Neuronal stem cell (in vitro differentiated cells): Measurements from ENCODE around the gene XPR1.

Experiments used
- DNase-seq: peaks from one replicate; pipeline ENCODE4 v3.0.0-alpha.2; 2013; ENCODE audit warnings: low spot score
- H2AFZ ChIP-seq: one replicate; pipeline ENCODE4 v1.6.1; 2013; ENCODE audit warnings: mild to moderate bottlenecking, low read length, inconsistent platforms
- H2AK5ac ChIP-seq: 2 replicates; pipeline ENCODE4 v1.6.1; 2013; ENCODE audit warnings: low read depth, mild to moderate bottlenecking, inconsistent platforms, low read length, moderate library complexity, mixed read lengths
- H2BK120ac ChIP-seq: 2 replicates; pipeline ENCODE4 v1.6.1; 2013; ENCODE audit warnings: low read depth, mild to moderate bottlenecking, inconsistent platforms, low read length, moderate library complexity, mixed read lengths
- H2BK12ac ChIP-seq: one replicate; pipeline ENCODE4 v1.6.1; 2013; ENCODE audit warnings: low read length, inconsistent platforms
- H2BK15ac ChIP-seq: 2 replicates; pipeline ENCODE4 v1.6.1; 2013; ENCODE audit warnings: mild to moderate bottlenecking, low read length, inconsistent platforms, mixed read lengths
- H2BK5ac ChIP-seq: one replicate; pipeline ENCODE4 v1.6.1; 2013; ENCODE audit warnings: inconsistent platforms, mild to moderate bottlenecking, low read length, moderate library complexity
- H3K14ac ChIP-seq: one replicate; pipeline ENCODE4 v1.6.1; 2013; ENCODE audit warnings: low read length, inconsistent platforms
- H3K18ac ChIP-seq: 2 replicates; pipeline ENCODE4 v1.6.1; 2013; ENCODE audit warnings: low read length, inconsistent platforms
- H3K23ac ChIP-seq: 2 replicates; pipeline ENCODE4 v1.6.1; 2013; ENCODE audit warnings: low read depth, mild to moderate bottlenecking, mixed read lengths, low read length, inconsistent platforms; ENCODE audit not compliant: poor library complexity
- H3K27ac ChIP-seq: replicated peaks from 3 replicates; pipeline ENCODE4 v1.5.1; 2013; ENCODE audit warnings: low read length, inconsistent platforms
- H3K27me3 ChIP-seq, 3 experiments: 2 replicates each; pipeline ENCODE4 v1.6.1; 2013; ENCODE audit warnings: low read length in 3 of 3, mild to moderate bottlenecking in 2 of 3, inconsistent platforms in 1 of 3, low read depth in 1 of 3, mixed read lengths in 1 of 3, moderate library complexity in 1 of 3; ENCODE audit not compliant: control insufficient read depth in 3 of 3, insufficient read depth in 3 of 3
- H3K36me3 ChIP-seq, 2 donors: replicated peaks in 1 of 2; 2 replicates each; pipeline ENCODE4 v1.6.1; 2013; ENCODE audit warnings: low read length in 2 of 2; ENCODE audit not compliant: control insufficient read depth in 2 of 2, insufficient read depth in 2 of 2
- H3K4ac ChIP-seq: 2 replicates; pipeline ENCODE4 v1.6.1; 2013; ENCODE audit warnings: inconsistent platforms, mild to moderate bottlenecking, low read length, moderate library complexity
- H3K4me1 ChIP-seq, 2 donors: 1 replicate in 1 of 2; 2 replicates in 1 of 2; pipeline ENCODE4 v1.6.1; 2013; ENCODE audit warnings: low read length in 2 of 2, low read depth in 1 of 2; ENCODE audit not compliant: control insufficient read depth in 2 of 2, insufficient read depth in 1 of 2
- H3K4me2 ChIP-seq: one replicate; pipeline ENCODE4 v1.6.1; 2013; ENCODE audit warnings: mild to moderate bottlenecking, low read length, inconsistent platforms; ENCODE audit not compliant: insufficient read depth, poor library complexity, severe bottlenecking
- H3K4me3 ChIP-seq, 2 donors: 2 replicates each; pipeline ENCODE4 v1.5.1; 2013; ENCODE audit warnings: low read length in 2 of 2, mild to moderate bottlenecking in 2 of 2, inconsistent platforms in 1 of 2, moderate library complexity in 1 of 2
- H3K79me1 ChIP-seq: one replicate; pipeline ENCODE4 v1.6.1; 2013; ENCODE audit warnings: low read depth, mild to moderate bottlenecking, inconsistent platforms, low read length, moderate library complexity
- H3K9ac ChIP-seq: one replicate; pipeline ENCODE4 v1.6.1; 2013; ENCODE audit warnings: mild to moderate bottlenecking, low read depth, low read length, inconsistent platforms; ENCODE audit not compliant: poor library complexity
- H3K9me3 ChIP-seq, 2 donors: replicated peaks in 1 of 2; 2 replicates each; pipeline versions ENCODE3 to v1.6.1; 2013; ENCODE audit warnings: low read length in 2 of 2, mild to moderate bottlenecking in 2 of 2, inconsistent platforms in 1 of 2, low read depth in 1 of 2, mixed read lengths in 1 of 2, moderate library complexity in 1 of 2; ENCODE audit not compliant: control insufficient read depth in 2 of 2, insufficient read depth in 1 of 2
- H4K8ac ChIP-seq: one replicate; pipeline ENCODE4 v1.6.1; 2013; ENCODE audit warnings: low read depth, mild to moderate bottlenecking, inconsistent platforms, low read length, moderate library complexity
- H4K91ac ChIP-seq: one replicate; pipeline ENCODE4 v1.6.1; 2013; ENCODE audit warnings: low read length, low read depth, mild to moderate bottlenecking, inconsistent platforms; ENCODE audit not compliant: poor library complexity
- WGBS, 2 donors: extraction: QIAGEN DNeasy Blood & Tissue Kit; methylation state at CpG; one replicate each; pipeline ENCODE4 v1.1.7; 2013; ENCODE audit warnings: missing lambda C conversion rate in 2 of 2, mixed read lengths in 1 of 2; ENCODE audit not compliant: insufficient read length in 2 of 2, insufficient replicate concordance in 1 of 2; ENCODE audit errors: extremely low coverage in 2 of 2; 5-methylcytosine and 5-hydroxymethylcytosine counted together

The XPR1 gene

DNA sequence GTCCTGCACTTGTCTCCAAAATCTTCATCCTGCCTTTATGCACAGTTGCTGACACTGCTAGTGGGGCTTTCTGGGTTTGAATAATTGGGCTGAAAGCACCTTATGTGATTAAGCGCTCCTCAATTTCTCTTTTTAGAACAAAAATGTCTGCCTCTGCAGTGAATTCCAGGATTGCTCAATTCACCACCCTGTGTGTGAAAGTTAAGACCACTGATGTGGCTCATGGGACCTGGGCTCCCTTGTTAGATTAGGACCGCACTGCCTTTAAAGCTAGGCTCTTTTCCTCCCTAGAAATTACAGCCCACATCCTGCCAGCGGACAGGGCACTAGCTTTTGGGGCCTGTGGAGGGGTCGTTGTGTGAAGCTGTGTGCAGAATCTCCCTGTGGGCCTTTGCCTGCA, 299.7 kb downstream of the XPR1 start:
- no peaks in the 10 kb centered on the region for H3K79me1 ChIP-seq
- H3K23ac ChIP-seq = no peak overlapping the region
- no peak for DNase-seq
- H3K9ac ChIP-seq = no peak overlapping the region
- no peak overlapping the region for H2BK12ac ChIP-seq
- no peaks in the 10 kb centered on the region for H3K27me3 ChIP-seq
- no peak overlapping the region for H3K4me2 ChIP-seq
- no peak overlapping the region for H4K8ac ChIP-seq
- H3K4me3 ChIP-seq = no peak overlapping the region
- peaks cover 24 to 27% of the 10 kb centered on the region in 2 donors for H3K4me1 ChIP-seq
- H3K18ac ChIP-seq = no peak overlapping the region
- no peaks in the 10 kb centered on the region for H3K9me3 ChIP-seq
- H2BK5ac ChIP-seq = no peak overlapping the region
- WGBS, 2 donors = no CpG with 5 or more reads among the region's 4 CpGs
- H3K36me3 ChIP-seq = peaks cover 0 to 4% of the 10 kb centered on the region in 2 donors
- no peak overlapping the region for H2AFZ ChIP-seq
- H2BK120ac ChIP-seq = no peak overlapping the region
- no peak overlapping the region for H4K91ac ChIP-seq
- H3K27ac ChIP-seq = no peak overlapping the region
- H3K4ac ChIP-seq = no peak overlapping the region
- no peak overlapping the region for H3K14ac ChIP-seq
- no peak overlapping the region for H2AK5ac ChIP-seq
- no peak overlapping the region for H2BK15ac ChIP-seq

- H4K91ac ChIP-seq = no peak overlapping the region
- H2AFZ ChIP-seq = no peak overlapping the region
- no peak overlapping the region for H2AK5ac ChIP-seq
- no peak for DNase-seq
- no peaks in the 10 kb centered on the region for H3K27me3 ChIP-seq
- H3K4ac ChIP-seq = no peak overlapping the region
- H3K4me2 ChIP-seq = no peak overlapping the region
- no peak overlapping the region for H3K27ac ChIP-seq
- WGBS, 2 donors = no CpG with 5 or more reads among the region's 4 CpGs
- H3K36me3 ChIP-seq = peaks cover 0 to 4% of the 10 kb centered on the region in 2 donors
- H2BK5ac ChIP-seq = no peak overlapping the region
- no peak overlapping the region for H3K14ac ChIP-seq
- H3K9ac ChIP-seq = no peak overlapping the region
- H3K18ac ChIP-seq = no peak overlapping the region
- H3K4me1 ChIP-seq = peaks cover 16 to 19% of the 10 kb centered on the region in 2 donors
- H2BK120ac ChIP-seq = no peak overlapping the region
- H4K8ac ChIP-seq = no peak overlapping the region
- H3K4me3 ChIP-seq = no peak overlapping the region
- H2BK12ac ChIP-seq = no peak overlapping the region
- no peak overlapping the region for H2BK15ac ChIP-seq
- no peaks in the 10 kb centered on the region for H3K79me1 ChIP-seq
- H3K9me3 ChIP-seq = no peaks in the 10 kb centered on the region
- no peak overlapping the region for H3K23ac ChIP-seq
Measured at GRCh38 chr1:180932378-180932777, 300.6 kb downstream of the XPR1 start.

GRCh38 chr1:180933141-180933540, 301.3 kb downstream of the XPR1 start:
- no peak overlapping the region for H4K91ac ChIP-seq
- H3K9ac ChIP-seq = no peak overlapping the region
- H4K8ac ChIP-seq = no peak overlapping the region
- H3K14ac ChIP-seq = no peak overlapping the region
- H2AFZ ChIP-seq = no peak overlapping the region
- H2AK5ac ChIP-seq = no peak overlapping the region
- peaks cover 11 to 12% of the 10 kb centered on the region in 2 donors for H3K4me1 ChIP-seq
- H3K4ac ChIP-seq = no peak overlapping the region
- no peak overlapping the region for H2BK15ac ChIP-seq
- no peak overlapping the region for H2BK12ac ChIP-seq
- H3K79me1 ChIP-seq = no peaks in the 10 kb centered on the region
- no peaks in the 10 kb centered on the region for H3K27me3 ChIP-seq
- no peak overlapping the region for H3K23ac ChIP-seq
- H2BK5ac ChIP-seq = no peak overlapping the region
- H3K18ac ChIP-seq = no peak overlapping the region
- H3K36me3 ChIP-seq = peaks cover 0 to 4% of the 10 kb centered on the region in 2 donors
- no peak overlapping the region for H3K27ac ChIP-seq
- no peak for DNase-seq
- H3K9me3 ChIP-seq = no peaks in the 10 kb centered on the region
- no peak overlapping the region for H3K4me3 ChIP-seq
- no peak overlapping the region for H3K4me2 ChIP-seq
- H2BK120ac ChIP-seq = no peak overlapping the region

GRCh38 chr1:180934563-180934962, 302.7 kb downstream of the XPR1 start:
- Histone ChIP-seq H3K4me3 (no peak overlapping the region), H3K18ac (no peak overlapping the region), H3K4me2 (no peak overlapping the region), H2AFZ (no peak overlapping the region), H4K8ac (no peak overlapping the region), H2BK12ac (no peak overlapping the region), H3K23ac (no peak overlapping the region), H3K9ac (no peak overlapping the region), H2BK5ac (no peak overlapping the region), H2BK120ac (no peak overlapping the region), H3K27me3 (no peaks in the 10 kb centered on the region), H3K36me3 (peaks cover 0 to 2% of the 10 kb centered on the region in 2 donors), H3K9me3 (no peaks in the 10 kb centered on the region), H2BK15ac (no peak overlapping the region), H3K14ac (no peak overlapping the region), H3K79me1 (no peaks in the 10 kb centered on the region), H3K4ac (no peak overlapping the region), H3K27ac (no peak overlapping the region), H4K91ac (no peak overlapping the region), H3K4me1 (peaks cover 5 to 8% of the 10 kb centered on the region in 2 donors), H2AK5ac (peak overlapping the region; percentile 50)
- no peak for DNase-seq
- no CpG with 5 or more reads among the region's 7 CpGs for WGBS, 2 donors
